Parathyroid adenoma (tissue), 2 donors: ENCODE measurements around the gene IFIH1.

Experiments used
- H2AFZ ChIP-seq: fragments of 300-600 bp; sonication (generic); one replicate; pipeline ENCODE4 v1.7.0; 2017; ENCODE audit warnings: antibody characterized with exemption, mild to moderate bottlenecking
- H3K27ac ChIP-seq: fragments of 300-600 bp; sonication (generic); one replicate; pipeline ENCODE4 v1.7.0; 2017
- H3K27me3 ChIP-seq: fragments of 300-600 bp; sonication (generic); one replicate; pipeline ENCODE4 v1.7.0; 2017; ENCODE audit warnings: low read length; ENCODE audit not compliant: control insufficient read depth, insufficient read depth
- H3K36me3 ChIP-seq: fragments of 300-600 bp; sonication (generic); one replicate; pipeline ENCODE4 v1.7.0; 2017; ENCODE audit warnings: low read length; ENCODE audit not compliant: control insufficient read depth, insufficient read depth
- H3K4me1 ChIP-seq: fragments of 300-600 bp; sonication (generic); one replicate; pipeline ENCODE4 v1.7.0; 2017; ENCODE audit warnings: control low read depth
- H3K4me2 ChIP-seq: fragments of 300-600 bp; sonication (generic); one replicate; pipeline ENCODE4 v1.7.0; 2017; ENCODE audit warnings: low read length
- H3K4me3 ChIP-seq: fragments of 300-600 bp; sonication (generic); one replicate; pipeline ENCODE4 v1.7.0; 2017; ENCODE audit warnings: low read depth, low read length
- H3K79me2 ChIP-seq: fragments of 300-600 bp; sonication (generic); one replicate; pipeline ENCODE4 v1.7.0; 2017; ENCODE audit warnings: control low read depth
- H3K9ac ChIP-seq: fragments of 300-600 bp; sonication (generic); one replicate; pipeline ENCODE4 v1.7.0; 2017; ENCODE audit warnings: mild to moderate bottlenecking
- H3K9me3 ChIP-seq: fragments of 300-600 bp; sonication (generic); one replicate; pipeline ENCODE4 v1.7.0; 2017; ENCODE audit warnings: low read length; ENCODE audit not compliant: control insufficient read depth
- CTCF ChIP-seq: fragments of 300-600 bp; sonication (generic); IDR thresholded peaks from one replicate; pipeline ENCODE4 v1.7.0; 2017; ENCODE audit warnings: antibody characterized with exemption, mild to moderate bottlenecking
- donor health status: primary hyperparathyroidism.

The IFIH1 gene

GRCh38 chr2:162267996-162268395 lies 50.5 kb downstream of the IFIH1 start:
- no peak overlapping the region for H3K9ac ChIP-seq
- no peaks in the 10 kb centered on the region for H3K27me3 ChIP-seq
- no peak overlapping the region for H3K4me2 ChIP-seq
- H3K4me3 ChIP-seq, result no peak overlapping the region
- no peaks in the 10 kb centered on the region for H3K79me2 ChIP-seq
- no peak for TF ChIP-seq CTCF
- no peak overlapping the region for H2AFZ ChIP-seq
- H3K4me1 ChIP-seq, result no peaks in the 10 kb centered on the region
- H3K9me3 ChIP-seq, result no peaks in the 10 kb centered on the region
- no peaks in the 10 kb centered on the region for H3K36me3 ChIP-seq
- no peak overlapping the region for H3K27ac ChIP-seq

GRCh38 chr2:162267496-162267895 lies 51.0 kb downstream of the IFIH1 start:
- Histone ChIP-seq H3K36me3 (no peaks in the 10 kb centered on the region), H3K9ac (no peak overlapping the region), H3K4me3 (no peak overlapping the region), H3K9me3 (no peaks in the 10 kb centered on the region), H3K4me1 (no peaks in the 10 kb centered on the region), H3K27ac (no peak overlapping the region), H3K4me2 (no peak overlapping the region), H2AFZ (no peak overlapping the region), H3K79me2 (no peaks in the 10 kb centered on the region), H3K27me3 (no peaks in the 10 kb centered on the region)
- TF ChIP-seq CTCF, result no peak

GRCh38 chr2:162266460-162266760 lies 52.1 kb downstream of the IFIH1 start:
- H3K27ac ChIP-seq, result no peak overlapping the region
- no peaks in the 10 kb centered on the region for H3K4me1 ChIP-seq
- H3K27me3 ChIP-seq, result no peaks in the 10 kb centered on the region
- no peaks in the 10 kb centered on the region for H3K9me3 ChIP-seq
- H3K4me3 ChIP-seq, result no peak overlapping the region
- H3K36me3 ChIP-seq, result no peaks in the 10 kb centered on the region
- H3K79me2 ChIP-seq, result no peaks in the 10 kb centered on the region
- no peak overlapping the region for H3K4me2 ChIP-seq
- H3K9ac ChIP-seq, result no peak overlapping the region
- no peak for TF ChIP-seq CTCF
- no peak overlapping the region for H2AFZ ChIP-seq

GRCh38 chr2:162265666-162266459 lies 52.6 kb downstream of the IFIH1 start:
- Histone ChIP-seq H3K27ac (no peak overlapping the region), H3K9ac (no peak overlapping the region), H3K4me2 (no peak overlapping the region), H3K4me1 (no peaks in the 10 kb centered on the region), H3K4me3 (no peak overlapping the region), H3K27me3 (no peaks in the 10 kb centered on the region), H3K79me2 (no peaks in the 10 kb centered on the region), H2AFZ (no peak overlapping the region), H3K36me3 (no peaks in the 10 kb centered on the region), H3K9me3 (no peaks in the 10 kb centered on the region)
- no peak for TF ChIP-seq CTCF
